Measurements from ENCODE around the gene SPIRE2.
"Not testable (repeated sequence)": the region's sequence is repeated elsewhere in the genome, so short reads cannot be mapped to it uniquely, and the experiment has no call there.

GRCh38 chr16:89834813-89835363 is 6.6 kb downstream of the SPIRE2 start:
- TF ChIP-seq EZH2phosphoT487 (IDR thresholded peaks at IDR 0.05; ENCODE audit: low read depth), result not testable (repeated sequence)
- TF ChIP-seq, protein P1, sequence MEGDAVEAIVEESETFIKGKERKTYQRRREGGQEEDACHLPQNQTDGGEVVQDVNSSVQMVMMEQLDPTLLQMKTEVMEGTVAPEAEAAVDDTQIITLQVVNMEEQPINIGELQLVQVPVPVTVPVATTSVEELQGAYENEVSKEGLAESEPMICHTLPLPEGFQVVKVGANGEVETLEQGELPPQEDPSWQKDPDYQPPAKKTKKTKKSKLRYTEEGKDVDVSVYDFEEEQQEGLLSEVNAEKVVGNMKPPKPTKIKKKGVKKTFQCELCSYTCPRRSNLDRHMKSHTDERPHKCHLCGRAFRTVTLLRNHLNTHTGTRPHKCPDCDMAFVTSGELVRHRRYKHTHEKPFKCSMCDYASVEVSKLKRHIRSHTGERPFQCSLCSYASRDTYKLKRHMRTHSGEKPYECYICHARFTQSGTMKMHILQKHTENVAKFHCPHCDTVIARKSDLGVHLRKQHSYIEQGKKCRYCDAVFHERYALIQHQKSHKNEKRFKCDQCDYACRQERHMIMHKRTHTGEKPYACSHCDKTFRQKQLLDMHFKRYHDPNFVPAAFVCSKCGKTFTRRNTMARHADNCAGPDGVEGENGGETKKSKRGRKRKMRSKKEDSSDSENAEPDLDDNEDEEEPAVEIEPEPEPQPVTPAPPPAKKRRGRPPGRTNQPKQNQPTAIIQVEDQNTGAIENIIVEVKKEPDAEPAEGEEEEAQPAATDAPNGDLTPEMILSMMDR (IDR thresholded peaks at IDR 0.05; ENCODE audit: low read depth, low read length), result not testable (repeated sequence)

All from OCI-LY3 (cell line).